Memory B cell (primary cell): ENCODE data around the gene ADH1C.

Experiments used
- ATAC-seq: fragments of 150-1000 bp; cut with Tn5 transposase; 2 replicates; pipeline ENCODE4 v1.10.0; 2021; ENCODE audit warnings: low read depth, mild to moderate bottlenecking, moderate library complexity
- DNase-seq, 2 donors: peaks; one replicate each; pipeline ENCODE4 v3.0.0; 2022; ENCODE audit warnings: low spot score in 2 of 2
- H3K27ac Mint-ChIP-seq: one replicate; pipeline ENCODE4 v1.8.0; 2022; ENCODE audit warnings: mild to moderate bottlenecking, moderate library complexity, mixed read lengths
- H3K27me3 Mint-ChIP-seq: one replicate; pipeline ENCODE4 v1.8.0; 2022; ENCODE audit warnings: mixed read lengths
- H3K36me3 Mint-ChIP-seq: one replicate; pipeline ENCODE4 v1.8.0; 2022; ENCODE audit warnings: mild to moderate bottlenecking, mixed read lengths
- H3K4me1 Mint-ChIP-seq: one replicate; pipeline ENCODE4 v1.8.0; 2022; ENCODE audit warnings: mixed read lengths
- H3K4me3 Mint-ChIP-seq: one replicate; pipeline ENCODE4 v1.8.0; 2022; ENCODE audit warnings: mild to moderate bottlenecking, moderate library complexity, mixed read lengths
- H3K9me3 Mint-ChIP-seq: one replicate; pipeline ENCODE4 v1.8.0; 2022; ENCODE audit warnings: mixed read lengths

The ADH1C gene

GRCh38 chr4:99352602-99353537 is at the start of gene ADH1C:
TSS of gene ADH1C (minus strand) at chr4:99352746. CDS start at chr4:99352675, 71 bp downstream.
- Mint-ChIP-seq H3K4me3 (no peak within 1 kb of the TSS), H3K27ac (no peak within 1 kb of the TSS), H3K9me3 (peaks cover 3% of the 10 kb centered on the region), H3K27me3 (peaks cover 5% of the 10 kb centered on the region), H3K36me3 (no peaks in the 10 kb centered on the region), H3K4me1 (no peaks in the 10 kb centered on the region)
- ATAC-seq (no peak), DNase-seq (no peak)

DNA sequence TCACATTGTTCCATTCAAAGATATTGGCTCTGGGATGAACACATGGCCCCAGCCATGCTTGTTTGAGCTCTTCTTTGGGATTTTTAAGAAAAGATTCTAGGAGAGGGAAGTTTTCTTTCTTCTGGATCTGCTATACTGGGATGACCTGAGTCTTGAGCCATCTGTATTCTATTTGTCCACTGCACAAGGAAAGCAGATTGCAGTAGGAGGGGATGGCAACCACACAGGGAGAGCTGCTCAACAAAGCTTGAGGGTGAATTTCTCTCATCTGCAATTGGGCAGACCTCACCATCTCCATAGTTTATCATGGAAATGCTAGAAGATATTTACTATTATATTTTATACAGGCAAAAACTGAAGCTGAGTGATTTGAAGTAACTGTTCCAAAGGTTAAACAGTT is 48.3 kb upstream of the ADH1C start:
- H3K9me3 Mint-ChIP-seq = peaks cover 3% of the 10 kb centered on the region
- ATAC-seq = no peak
- H3K36me3 Mint-ChIP-seq = no peaks in the 10 kb centered on the region
- H3K27me3 Mint-ChIP-seq = no peaks in the 10 kb centered on the region
- no peak overlapping the region for H3K27ac Mint-ChIP-seq
- peaks cover 6% of the 10 kb centered on the region for H3K4me1 Mint-ChIP-seq
- no peak for DNase-seq
- no peak overlapping the region for H3K4me3 Mint-ChIP-seq

- no peak overlapping the region for H3K4me3 Mint-ChIP-seq
- peaks cover 3% of the 10 kb centered on the region for H3K27me3 Mint-ChIP-seq
- no peaks in the 10 kb centered on the region for H3K4me1 Mint-ChIP-seq
- H3K36me3 Mint-ChIP-seq = no peaks in the 10 kb centered on the region
- DNase-seq = no peak
- H3K27ac Mint-ChIP-seq = no peak overlapping the region
- H3K9me3 Mint-ChIP-seq = peaks cover 3% of the 10 kb centered on the region
- ATAC-seq = no peak
Measured at GRCh38 chr4:99399017-99399416, 46.5 kb upstream of the ADH1C start.

GRCh38 chr4:99395595-99396364 is 43.2 kb upstream of the ADH1C start:
- no peak for DNase-seq
- Mint-ChIP-seq H3K27me3 (peaks cover 10% of the 10 kb centered on the region), H3K9me3 (peaks cover 7% of the 10 kb centered on the region), H3K36me3 (peaks cover 3% of the 10 kb centered on the region), H3K4me3 (no peak overlapping the region), H3K4me1 (no peaks in the 10 kb centered on the region), H3K27ac (no peak overlapping the region)
- no peak for ATAC-seq

DNA sequence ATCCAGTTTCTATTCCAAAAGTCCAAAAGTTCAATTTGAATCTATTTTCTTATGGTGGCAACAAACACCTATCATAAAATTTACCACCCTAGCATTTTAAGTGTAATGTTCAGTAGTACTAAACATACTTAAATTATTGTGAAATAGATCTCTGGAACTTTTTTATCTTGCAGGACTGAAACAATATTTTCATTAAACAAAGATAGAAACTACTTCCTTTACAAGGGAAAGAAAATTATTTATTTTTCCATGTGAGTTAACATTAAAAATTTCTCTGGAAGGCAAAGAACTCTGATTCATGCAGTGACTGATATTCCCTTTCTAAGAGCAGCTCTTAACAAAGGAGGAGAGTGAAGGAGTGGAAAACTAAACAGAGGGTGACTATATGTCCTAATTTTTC is 42.4 kb upstream of the ADH1C start:
- Mint-ChIP-seq H3K9me3 (peaks cover 7% of the 10 kb centered on the region), H3K27me3 (peaks cover 10% of the 10 kb centered on the region), H3K4me3 (no peak overlapping the region), H3K36me3 (peaks cover 3% of the 10 kb centered on the region), H3K4me1 (no peaks in the 10 kb centered on the region), H3K27ac (no peak overlapping the region)
- DNase-seq (no peak), ATAC-seq (no peak)

DNA sequence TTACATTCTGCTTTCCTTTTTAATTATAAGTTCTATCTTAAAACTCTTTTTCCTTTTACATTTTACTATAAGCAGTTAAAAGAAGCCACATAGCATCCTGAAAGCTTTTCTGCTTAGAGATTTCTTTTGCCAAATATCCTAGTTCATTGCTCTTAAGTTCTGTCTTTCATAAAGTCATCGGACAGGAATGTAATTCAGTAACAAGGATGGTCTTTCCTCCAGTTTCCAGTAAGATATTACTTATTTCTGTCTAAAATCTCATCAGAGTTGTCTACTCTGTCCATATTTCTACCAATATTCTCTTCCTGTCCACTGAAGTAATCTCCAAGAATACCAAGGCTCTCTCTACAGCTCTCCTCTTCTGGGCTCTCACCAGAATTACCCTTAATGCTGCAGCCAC is 37.5 kb upstream of the ADH1C start:
- H3K9me3 Mint-ChIP-seq = peaks cover 5% of the 10 kb centered on the region
- DNase-seq (no peak), ATAC-seq (no peak)
- H3K27ac Mint-ChIP-seq = no peak overlapping the region
- no peaks in the 10 kb centered on the region for H3K4me1 Mint-ChIP-seq
- H3K4me3 Mint-ChIP-seq = no peak overlapping the region
- H3K36me3 Mint-ChIP-seq = peaks cover 3% of the 10 kb centered on the region
- peaks cover 12% of the 10 kb centered on the region for H3K27me3 Mint-ChIP-seq

GRCh38 chr4:99389606-99390005 is 37.1 kb upstream of the ADH1C start:
- H3K27me3 Mint-ChIP-seq = peaks cover 12% of the 10 kb centered on the region
- no peaks in the 10 kb centered on the region for H3K4me1 Mint-ChIP-seq
- peaks cover 5% of the 10 kb centered on the region for H3K9me3 Mint-ChIP-seq
- ATAC-seq = no peak
- no peak overlapping the region for H3K4me3 Mint-ChIP-seq
- H3K27ac Mint-ChIP-seq = no peak overlapping the region
- no peak for DNase-seq
- H3K36me3 Mint-ChIP-seq = peaks cover 3% of the 10 kb centered on the region

DNA sequence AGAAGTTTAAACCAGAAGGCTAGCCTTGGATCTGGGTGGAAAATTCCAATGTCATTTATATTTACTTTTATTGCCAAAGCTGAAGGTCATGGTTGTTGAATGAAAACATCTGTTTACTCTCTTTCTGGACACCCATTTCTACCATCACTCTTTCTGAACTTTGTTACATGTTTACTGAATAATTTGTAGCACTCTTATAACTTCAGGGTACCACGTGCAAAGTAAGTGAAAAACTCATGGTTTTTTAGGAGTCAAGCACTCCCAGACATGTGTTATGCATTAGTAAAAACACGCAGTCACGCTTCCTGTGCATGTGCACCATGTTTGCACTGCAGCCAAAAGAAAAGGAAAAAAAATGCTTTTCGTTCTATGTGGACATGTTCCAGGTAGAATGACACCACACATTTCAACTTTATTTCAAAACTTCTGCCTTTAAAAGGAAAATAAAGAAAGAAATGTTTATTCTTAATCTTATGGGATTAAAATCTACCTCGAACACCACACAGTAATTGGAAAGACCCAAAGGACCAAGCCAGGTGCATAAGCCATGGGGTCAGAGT is 31.4 kb upstream of the ADH1C start:
- H3K9me3 Mint-ChIP-seq = no peaks in the 10 kb centered on the region
- peaks cover 10% of the 10 kb centered on the region for H3K27me3 Mint-ChIP-seq
- H3K4me3 Mint-ChIP-seq = no peak overlapping the region
- no peak overlapping the region for H3K27ac Mint-ChIP-seq
- ATAC-seq = no peak
- H3K4me1 Mint-ChIP-seq = no peaks in the 10 kb centered on the region
- no peak for DNase-seq
- H3K36me3 Mint-ChIP-seq = no peaks in the 10 kb centered on the region

DNA sequence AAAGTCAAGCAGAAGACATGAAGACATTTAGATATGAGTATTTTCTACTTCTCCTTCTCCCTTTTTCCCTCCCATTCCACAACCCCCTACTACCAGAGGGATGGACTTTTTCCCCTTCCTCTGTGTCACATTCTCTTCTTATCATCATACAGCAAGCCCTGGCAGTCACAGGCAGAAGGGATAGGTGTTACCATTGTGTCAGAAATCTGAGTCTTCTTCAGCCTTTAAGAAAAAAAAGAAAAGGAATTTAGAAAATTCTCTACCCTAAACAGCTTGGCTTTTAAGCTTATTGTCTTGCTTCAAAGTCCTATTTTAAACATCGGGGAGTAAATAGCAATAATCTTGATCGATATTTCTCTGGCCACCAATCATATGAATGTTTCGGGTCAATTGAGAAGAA is 30.9 kb upstream of the ADH1C start:
- DNase-seq (no peak), ATAC-seq (no peak)
- peaks cover 10% of the 10 kb centered on the region for H3K27me3 Mint-ChIP-seq
- H3K4me1 Mint-ChIP-seq = no peaks in the 10 kb centered on the region
- no peaks in the 10 kb centered on the region for H3K36me3 Mint-ChIP-seq
- no peaks in the 10 kb centered on the region for H3K9me3 Mint-ChIP-seq
- H3K4me3 Mint-ChIP-seq = no peak overlapping the region
- H3K27ac Mint-ChIP-seq = no peak overlapping the region

DNA sequence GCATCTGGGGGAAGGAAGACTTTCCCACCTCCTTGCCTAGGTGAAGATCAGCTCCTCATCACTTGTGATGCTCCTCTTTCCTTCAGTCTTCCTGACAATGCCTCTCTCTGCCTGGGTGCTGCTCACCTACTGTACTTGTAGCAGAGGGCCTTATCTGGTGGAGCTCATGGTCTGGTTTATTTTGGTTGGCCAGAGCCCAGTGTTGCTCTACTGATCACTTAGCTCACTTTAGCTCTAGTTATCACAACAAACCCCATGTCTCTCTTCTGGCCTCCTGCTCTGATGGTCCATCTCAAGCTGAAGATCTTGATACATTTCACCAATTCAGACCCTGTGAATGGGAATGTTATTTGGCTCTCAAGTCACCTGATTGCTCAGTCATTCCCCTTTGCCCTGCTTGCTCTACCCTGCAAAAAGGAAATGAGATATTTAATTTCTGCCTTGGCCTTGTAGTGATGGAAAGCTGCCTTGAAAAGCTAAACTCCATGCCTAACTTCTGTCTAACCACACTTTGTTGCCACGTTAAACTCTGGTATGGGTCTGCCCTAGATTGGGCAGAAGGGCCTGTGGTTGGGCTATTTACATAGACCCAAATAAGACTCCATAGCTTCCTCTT is 30.3 kb upstream of the ADH1C start:
- Mint-ChIP-seq H3K36me3 (no peaks in the 10 kb centered on the region), H3K27ac (no peak overlapping the region), H3K4me1 (no peaks in the 10 kb centered on the region), H3K27me3 (peaks cover 10% of the 10 kb centered on the region), H3K9me3 (no peaks in the 10 kb centered on the region), H3K4me3 (no peak overlapping the region)
- DNase-seq (no peak), ATAC-seq (no peak)

DNA sequence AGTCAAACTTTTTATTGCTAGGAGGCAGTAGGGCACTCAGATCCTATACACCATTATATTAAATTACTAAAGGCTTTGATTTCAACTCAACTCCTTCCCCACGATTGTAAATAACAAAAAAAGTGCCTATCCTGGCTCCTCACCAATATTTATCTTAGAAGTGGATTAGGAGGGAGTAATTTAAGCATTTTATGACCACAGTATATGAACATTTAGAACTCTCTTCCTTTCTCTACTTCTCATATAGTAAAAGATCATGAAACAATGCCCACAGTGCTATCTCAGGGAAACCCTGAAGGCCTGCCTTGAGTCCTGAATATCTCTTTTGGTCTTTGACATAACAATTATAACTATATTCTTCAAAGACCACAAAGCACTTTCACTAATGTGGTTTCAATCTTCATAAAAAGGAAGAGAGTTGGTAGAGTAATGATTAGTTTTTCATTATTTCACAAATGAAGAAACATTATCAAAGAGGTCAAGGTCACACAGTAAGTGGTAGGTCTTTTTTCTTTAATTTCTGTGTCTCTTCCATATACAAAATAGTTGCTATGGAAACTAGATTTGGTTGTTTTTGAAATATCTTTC is 29.1 kb upstream of the ADH1C start:
- DNase-seq = no peak
- Mint-ChIP-seq H3K27me3 (peaks cover 11% of the 10 kb centered on the region), H3K27ac (no peak overlapping the region), H3K4me1 (no peaks in the 10 kb centered on the region), H3K36me3 (no peaks in the 10 kb centered on the region), H3K9me3 (peaks cover 4% of the 10 kb centered on the region), H3K4me3 (no peak overlapping the region)
- ATAC-seq = no peak

GRCh38 chr4:99379571-99379970 is 27.0 kb upstream of the ADH1C start:
- H3K9me3 Mint-ChIP-seq = peaks cover 7% of the 10 kb centered on the region
- H3K27me3 Mint-ChIP-seq = peaks cover 8% of the 10 kb centered on the region
- DNase-seq (no peak), ATAC-seq (no peak)
- no peak overlapping the region for H3K4me3 Mint-ChIP-seq
- H3K4me1 Mint-ChIP-seq = no peaks in the 10 kb centered on the region
- H3K27ac Mint-ChIP-seq = no peak overlapping the region
- peaks cover 2% of the 10 kb centered on the region for H3K36me3 Mint-ChIP-seq

DNA sequence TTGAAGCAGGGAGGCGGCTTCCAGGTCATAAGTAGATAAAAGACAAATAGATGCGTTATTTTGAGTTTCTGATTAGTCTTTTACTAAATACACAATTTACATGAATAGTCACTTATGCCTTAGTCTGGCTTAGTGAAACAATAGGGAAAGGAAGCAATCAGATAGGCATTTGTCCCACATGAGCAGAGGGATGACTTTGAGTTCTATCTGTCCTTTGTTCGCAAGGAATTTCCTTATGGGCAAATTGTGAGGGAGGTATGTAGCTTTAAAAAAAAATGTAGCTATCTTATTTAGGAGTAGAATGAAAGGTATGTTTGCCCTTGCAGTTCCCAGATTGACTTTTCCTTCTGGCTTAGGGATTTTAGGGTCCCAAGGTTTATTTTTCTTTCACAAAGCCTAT is 26.3 kb upstream of the ADH1C start:
- H3K27me3 Mint-ChIP-seq = peaks cover 8% of the 10 kb centered on the region
- H3K27ac Mint-ChIP-seq = no peak overlapping the region
- ATAC-seq (no peak), DNase-seq (no peak)
- no peak overlapping the region for H3K4me3 Mint-ChIP-seq
- peaks cover 8% of the 10 kb centered on the region for H3K9me3 Mint-ChIP-seq
- H3K36me3 Mint-ChIP-seq = peaks cover 2% of the 10 kb centered on the region
- H3K4me1 Mint-ChIP-seq = no peaks in the 10 kb centered on the region
